HepG2 (cell line): ENCODE data around the gene MAP3K5.

Experiments used
- CEBPB ChIP-seq: IDR thresholded peaks from 2 replicates; pipeline ENCODE4 v1.6.1; 2011; ENCODE audit warnings: low read depth, low read length, improper control_type of control experiment, borderline replicate concordance
- FOXJ3 ChIP-seq: sonication (generic); formaldehyde crosslinking; IDR thresholded peaks from 2 replicates; pipeline ENCODE4 v1.4.0; 2020; ENCODE audit warnings: missing genetic modification reagents, mild to moderate bottlenecking, borderline replicate concordance
- POLR2A ChIP-seq, 2 experiments: IDR thresholded peaks; 2 replicates each; pipeline ENCODE4 v1.6.1; 2011; ENCODE audit warnings: low read depth in 2 of 2, low read length in 2 of 2, mild to moderate bottlenecking in 1 of 2, moderate library complexity in 1 of 2; ENCODE audit not compliant: insufficient read depth in 1 of 2
- POLR2G ChIP-seq: fragments of 200-400 bp; formaldehyde crosslinking; IDR thresholded peaks from 2 replicates; pipeline ENCODE4 v1.6.1; 2018; ENCODE audit warnings: mild to moderate bottlenecking, low read depth, low read length, moderate library complexity
- RFX3 ChIP-seq: IDR thresholded peaks from 2 replicates; pipeline ENCODE4 v1.6.1; 2016; ENCODE audit warnings: missing biosample characterization, missing genetic modification reagents
- SALL1 ChIP-seq: sonication (generic); formaldehyde crosslinking; IDR thresholded peaks from 2 replicates; pipeline ENCODE4 v1.8.0; 2022; ENCODE audit warnings: mild to moderate bottlenecking, missing genetic modification reagents
- SMARCE1 ChIP-seq: fragments of 450-650 bp; IDR thresholded peaks from 2 replicates; pipeline ENCODE4 v1.6.1; 2017; ENCODE audit warnings: borderline replicate concordance
- ZNF724P ChIP-seq: sonication (generic); formaldehyde crosslinking; IDR thresholded peaks from 2 replicates; pipeline ENCODE4 v1.8.0; 2022; ENCODE audit warnings: missing genetic modification reagents, borderline replicate concordance
- ZNF747 ChIP-seq: sonication (generic); formaldehyde crosslinking; IDR thresholded peaks from 2 replicates; pipeline ENCODE4 v1.8.1; 2023; ENCODE audit warnings: missing genetic modification reagents, mild to moderate bottlenecking, borderline replicate concordance
- TF ChIP-seq, protein P1 (sequence below): sonication (generic); formaldehyde crosslinking; IDR thresholded peaks from 2 replicates; pipeline ENCODE4 v1.5.1; 2020; ENCODE audit warnings: missing genetic modification reagents, mild to moderate bottlenecking, borderline replicate concordance
- TF ChIP-seq, protein P2 (sequence below): sonication (generic); formaldehyde crosslinking; IDR thresholded peaks from 2 replicates; pipeline ENCODE4 v1.5.0; 2020; ENCODE audit warnings: mild to moderate bottlenecking, missing genetic modification reagents, moderate library complexity

DNA sequence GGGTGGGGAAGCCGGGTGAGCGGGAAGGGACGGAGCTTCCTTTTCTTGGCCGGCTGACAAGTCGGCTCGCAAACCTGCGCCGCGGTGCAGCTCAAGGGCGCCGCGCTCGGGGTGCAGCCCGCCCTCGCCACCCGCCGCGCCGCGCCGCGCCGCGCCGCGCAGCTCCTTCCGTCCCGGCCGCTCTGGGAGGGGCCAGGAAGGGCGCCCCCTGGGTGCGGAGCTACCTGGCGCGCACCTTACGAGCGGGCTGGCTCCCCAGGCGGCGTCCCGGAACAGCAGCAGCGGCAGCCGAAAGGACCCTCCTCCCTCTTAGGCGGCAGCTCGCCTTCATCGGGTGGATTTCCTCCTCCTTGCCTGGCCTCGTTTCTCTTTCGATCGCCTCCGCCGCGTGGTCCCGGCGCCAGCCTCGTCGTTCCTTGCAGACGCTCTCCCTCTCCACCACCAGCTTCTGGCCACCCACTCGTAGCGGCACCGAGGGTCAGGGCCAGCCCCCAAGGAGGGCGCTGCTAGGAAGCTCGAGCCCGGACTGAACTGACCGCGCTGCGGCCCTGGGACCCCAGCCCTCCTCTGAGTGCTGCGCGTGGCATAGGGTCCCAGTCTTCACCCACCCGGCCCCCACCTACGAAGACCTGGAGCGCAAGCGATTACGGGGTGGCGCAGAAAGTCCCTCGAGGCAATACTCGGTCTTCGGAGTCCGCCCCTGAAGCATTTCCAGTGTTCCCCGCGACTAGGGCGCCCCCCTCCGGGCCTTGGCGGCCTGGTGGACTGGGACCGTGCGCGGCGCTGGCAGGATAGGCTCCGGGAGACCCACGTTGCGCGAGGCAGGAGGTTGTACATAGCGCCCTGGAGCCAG, at the start of gene MAP3K5:
- TF ChIP-seq ZNF724P (CRISPR knock-in tag) = no peak
- TF ChIP-seq POLR2A (IDR thresholded peaks at IDR 0.05; ENCODE audit: insufficient read depth in 1 of 2, low read depth in 2 of 2, low read length in 2 of 2) = no peak
- TF ChIP-seq, protein P1, sequence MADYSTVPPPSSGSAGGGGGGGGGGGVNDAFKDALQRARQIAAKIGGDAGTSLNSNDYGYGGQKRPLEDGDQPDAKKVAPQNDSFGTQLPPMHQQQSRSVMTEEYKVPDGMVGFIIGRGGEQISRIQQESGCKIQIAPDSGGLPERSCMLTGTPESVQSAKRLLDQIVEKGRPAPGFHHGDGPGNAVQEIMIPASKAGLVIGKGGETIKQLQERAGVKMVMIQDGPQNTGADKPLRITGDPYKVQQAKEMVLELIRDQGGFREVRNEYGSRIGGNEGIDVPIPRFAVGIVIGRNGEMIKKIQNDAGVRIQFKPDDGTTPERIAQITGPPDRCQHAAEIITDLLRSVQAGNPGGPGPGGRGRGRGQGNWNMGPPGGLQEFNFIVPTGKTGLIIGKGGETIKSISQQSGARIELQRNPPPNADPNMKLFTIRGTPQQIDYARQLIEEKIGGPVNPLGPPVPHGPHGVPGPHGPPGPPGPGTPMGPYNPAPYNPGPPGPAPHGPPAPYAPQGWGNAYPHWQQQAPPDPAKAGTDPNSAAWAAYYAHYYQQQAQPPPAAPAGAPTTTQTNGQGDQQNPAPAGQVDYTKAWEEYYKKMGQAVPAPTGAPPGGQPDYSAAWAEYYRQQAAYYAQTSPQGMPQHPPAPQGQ = no peak
- TF ChIP-seq, protein P2, sequence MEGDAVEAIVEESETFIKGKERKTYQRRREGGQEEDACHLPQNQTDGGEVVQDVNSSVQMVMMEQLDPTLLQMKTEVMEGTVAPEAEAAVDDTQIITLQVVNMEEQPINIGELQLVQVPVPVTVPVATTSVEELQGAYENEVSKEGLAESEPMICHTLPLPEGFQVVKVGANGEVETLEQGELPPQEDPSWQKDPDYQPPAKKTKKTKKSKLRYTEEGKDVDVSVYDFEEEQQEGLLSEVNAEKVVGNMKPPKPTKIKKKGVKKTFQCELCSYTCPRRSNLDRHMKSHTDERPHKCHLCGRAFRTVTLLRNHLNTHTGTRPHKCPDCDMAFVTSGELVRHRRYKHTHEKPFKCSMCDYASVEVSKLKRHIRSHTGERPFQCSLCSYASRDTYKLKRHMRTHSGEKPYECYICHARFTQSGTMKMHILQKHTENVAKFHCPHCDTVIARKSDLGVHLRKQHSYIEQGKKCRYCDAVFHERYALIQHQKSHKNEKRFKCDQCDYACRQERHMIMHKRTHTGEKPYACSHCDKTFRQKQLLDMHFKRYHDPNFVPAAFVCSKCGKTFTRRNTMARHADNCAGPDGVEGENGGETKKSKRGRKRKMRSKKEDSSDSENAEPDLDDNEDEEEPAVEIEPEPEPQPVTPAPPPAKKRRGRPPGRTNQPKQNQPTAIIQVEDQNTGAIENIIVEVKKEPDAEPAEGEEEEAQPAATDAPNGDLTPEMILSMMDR (CRISPR knock-in tag) = peak; percentile 68
- no peak for TF ChIP-seq ZNF747
- TF ChIP-seq SALL1 (CRISPR knock-in tag) = peak; percentile 36; the same call in 1 of the 2 replicates
- no peak for TF ChIP-seq FOXJ3
- no peak for TF ChIP-seq POLR2G
- TF ChIP-seq SMARCE1 = no peak
- no peak for TF ChIP-seq RFX3
- no peak for TF ChIP-seq CEBPB
